ENCODE measurements around the gene FOXO3. TPM values are rescaled to one million over a fixed set of nuclear protein-coding genes. Genes with fewer than 3 reads are reported as not detected.

The FOXO3 gene
- total RNA-seq, 1 experiment from 2014 or later = 22.1 TPM

GRCh38 chr6:108689272-108690161, 128.8 kb downstream of the FOXO3 start:
- Histone ChIP-seq H3K79me1 (ENCODE audit: insufficient read depth, low read depth, low read length, poor library complexity, severe bottlenecking) (no peaks in the 10 kb centered on the region), H2BK15ac (ENCODE audit: low read depth, low read length) (no peak overlapping the region), H3K4me2 (ENCODE audit: insufficient read depth, insufficient read length, low read length) (no peak overlapping the region), H2AFZ (ENCODE audit: low read length) (no peak overlapping the region), H3K56ac (ENCODE audit: insufficient read length, low read depth, low read length) (no peak overlapping the region), H2BK12ac (ENCODE audit: insufficient read length, low read depth, low read length) (no peak overlapping the region), H3K79me2 (ENCODE audit: insufficient read depth, low read length) (no peaks in the 10 kb centered on the region), H3K14ac (ENCODE audit: insufficient read depth, low read length) (no peak overlapping the region), H4K20me1 (ENCODE audit: control insufficient read depth, insufficient read depth, insufficient read length) (no peaks in the 10 kb centered on the region), H4K8ac (replicated peaks; ENCODE audit: insufficient read length, low read depth, low read length) (no peak overlapping the region), H2AK5ac (ENCODE audit: insufficient read length, low read length) (no peak overlapping the region), H2BK5ac (ENCODE audit: insufficient read length, low read length) (no peak overlapping the region), H3K4ac (ENCODE audit: low read depth, low read length) (no peak overlapping the region), H3K27ac (ENCODE audit: insufficient read length, low read depth, low read length) (no peak overlapping the region), H4K5ac (ENCODE audit: insufficient read length, low read depth, low read length) (no peak overlapping the region), H3K23me2 (ENCODE audit: insufficient read length, low read depth, low read length, poor library complexity, severe bottlenecking) (no peaks in the 10 kb centered on the region), H2BK120ac (ENCODE audit: low read depth, low read length, poor library complexity, severe bottlenecking) (no peak overlapping the region), H3T11ph (ENCODE audit: low read length) (no peak overlapping the region), H3K27me3 (ENCODE audit: insufficient read depth, low read length) (no peaks in the 10 kb centered on the region), H3K23ac (ENCODE audit: insufficient read length, low read depth, low read length) (no peak overlapping the region), H4K91ac (ENCODE audit: insufficient read length, low read depth, low read length) (no peak overlapping the region), H3K9me3 (ENCODE audit: control insufficient read depth, low read depth, low read length) (no peaks in the 10 kb centered on the region), H3K18ac (ENCODE audit: insufficient read length, low read depth, low read length) (no peak overlapping the region), H2BK20ac (ENCODE audit: low read depth, low read length, poor library complexity, severe bottlenecking) (no peak overlapping the region), H3K9ac (ENCODE audit: extremely low read depth, insufficient read length, low read length) (no peak overlapping the region), H3K4me1 (ENCODE audit: insufficient read depth, low read length) (no peaks in the 10 kb centered on the region)
- H3K27ac Mint-ChIP-seq = no peak overlapping the region
- no peaks in the 10 kb centered on the region; the same call in none of the 2 replicates for H3K27me3 Mint-ChIP-seq (ENCODE audit: low read depth)
- peaks cover 16 to 20% of the 10 kb centered on the region in 2 experiments for H3K4me1 Mint-ChIP-seq
- H3K9me3 Mint-ChIP-seq = no peaks in the 10 kb centered on the region
- no CpG with 5 or more reads among the region's 15 CpGs for WGBS (ENCODE audit: extremely low coverage, insufficient read length, low lambda C conversion rate)
- peaks cover 0 to 2% (median 0%) of the 10 kb centered on the region in 3 experiments; a peak in 1 of 7 replicates for H3K36me3 Mint-ChIP-seq (ENCODE audit: insufficient read depth in 1 of 3, low read depth in 3 of 3)
- no peak for TF ChIP-seq CTCF (conservative IDR thresholded peaks at IDR 0.05)
- no peak for DNase-seq
- H3K4me3 Mint-ChIP-seq = no peak overlapping the region
